ENCODE results near the gene GRB7.

- TF ChIP-seq CTCF (conservative IDR thresholded peaks at IDR 0.05; ENCODE audit: low read depth in 2 of 2) (no peak), EZH2 (IDR thresholded peaks at IDR 0.05; ENCODE audit: low read depth, unreplicated experiment) (no peak), CREB1 (CRISPR knock-in tag; IDR thresholded peaks at IDR 0.05; ENCODE audit: low read depth) (no peak), ZNF114 (CRISPR knock-in tag; IDR thresholded peaks at IDR 0.05) (no peak), POLR2AphosphoS5 (IDR thresholded peaks at IDR 0.05; ENCODE audit: low read depth) (no peak), JUNB (IDR thresholded peaks at IDR 0.05; ENCODE audit: unreplicated experiment) (no peak), REST (IDR thresholded peaks at IDR 0.05; ENCODE audit: unreplicated experiment) (no peak)
These were observed 8.4 kb downstream of the GRB7 start for GRCh38 chr17:39746145-39746461.

Measured in GM23338 (cell line).